ENCODE results near the gene NEU4. TPM values are rescaled to one million over a fixed set of nuclear protein-coding genes. Genes with fewer than 3 reads are reported as not detected.

The NEU4 gene
- total RNA-seq, 1 donor from 2014 or later, result 3.2 TPM

DNA sequence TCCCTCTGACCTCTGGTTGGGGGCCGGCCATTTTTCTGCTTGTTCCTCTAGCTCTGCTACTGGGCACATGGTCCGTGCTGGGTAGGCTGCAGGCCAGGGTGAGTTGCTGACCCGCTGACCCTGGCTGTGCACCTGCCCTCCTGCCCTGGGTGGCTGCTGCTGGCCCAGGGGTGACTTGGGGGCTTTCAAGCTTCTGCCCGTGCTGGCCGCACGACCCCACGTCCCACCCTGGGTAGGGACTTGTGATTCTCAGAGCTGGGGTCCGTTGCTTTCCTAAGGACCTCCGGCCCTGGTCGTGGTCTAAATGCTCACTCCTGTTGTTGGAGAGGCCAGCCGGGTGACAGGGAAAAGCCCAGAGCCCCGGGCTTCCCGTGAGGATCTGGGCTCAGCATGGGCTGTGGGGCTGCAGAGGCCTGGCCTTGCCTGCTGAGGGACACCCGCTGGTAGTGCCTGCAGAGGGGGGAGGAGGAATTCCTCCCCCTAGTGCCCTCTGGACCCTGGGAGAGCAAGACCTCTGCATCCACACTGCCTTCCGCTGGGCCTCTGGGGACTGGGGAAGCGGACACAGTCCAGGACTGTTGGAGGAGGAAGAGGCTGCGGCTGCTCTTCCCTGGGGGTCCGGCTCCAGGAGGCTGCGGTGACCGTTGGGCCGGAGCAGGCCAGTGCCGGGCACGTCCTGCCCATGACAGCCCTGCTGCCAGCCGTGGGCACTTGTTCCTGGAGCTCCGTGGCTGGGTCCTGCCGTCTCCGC is 38.6 kb upstream of the NEU4 start:
- no peaks in the 10 kb centered on the region for H3K36me3 Mint-ChIP-seq (ENCODE audit: low read depth)
- peaks cover 5% of the 10 kb centered on the region for H3K4me1 Mint-ChIP-seq (ENCODE audit: low read depth)
- H3K9me3 Mint-ChIP-seq, result no peaks in the 10 kb centered on the region
- intact Hi-C loops (cut with micrococcal nuclease), result no loop called here
- no peak overlapping the region for H3K4me3 Mint-ChIP-seq (ENCODE audit: low read depth)
- DNase-seq (ENCODE audit: low spot score), result no peak
- no peak overlapping the region for H3K27ac Mint-ChIP-seq
- no peaks in the 10 kb centered on the region for H3K27me3 Mint-ChIP-seq (ENCODE audit: low read depth)

DNA sequence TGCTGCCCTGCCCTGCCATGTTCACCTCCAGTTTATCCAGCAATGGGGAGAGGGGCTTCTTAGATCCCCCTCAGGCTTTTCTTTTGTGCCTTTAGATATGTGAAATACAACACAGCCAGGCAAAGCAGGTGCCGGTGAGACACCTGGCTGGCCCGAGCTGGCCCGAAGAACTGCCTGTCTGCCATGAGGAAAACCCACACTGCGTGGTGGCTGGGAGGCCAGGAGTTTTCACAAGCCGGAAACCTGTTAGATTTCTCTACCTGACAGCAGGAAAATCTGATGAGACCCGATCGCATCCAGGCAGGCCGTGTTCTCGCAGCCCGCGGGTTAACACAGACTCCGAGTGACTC is 38.1 kb upstream of the NEU4 start:
- DNase-seq (ENCODE audit: low spot score), result no peak
- H3K27ac Mint-ChIP-seq, result no peak overlapping the region
- H3K27me3 Mint-ChIP-seq (ENCODE audit: low read depth), result no peaks in the 10 kb centered on the region
- H3K4me3 Mint-ChIP-seq (ENCODE audit: low read depth), result no peak overlapping the region
- H3K9me3 Mint-ChIP-seq, result no peaks in the 10 kb centered on the region
- no peaks in the 10 kb centered on the region for H3K36me3 Mint-ChIP-seq (ENCODE audit: low read depth)
- peaks cover 5% of the 10 kb centered on the region for H3K4me1 Mint-ChIP-seq (ENCODE audit: low read depth)
- intact Hi-C loops (cut with micrococcal nuclease), result no loop called here

DNA sequence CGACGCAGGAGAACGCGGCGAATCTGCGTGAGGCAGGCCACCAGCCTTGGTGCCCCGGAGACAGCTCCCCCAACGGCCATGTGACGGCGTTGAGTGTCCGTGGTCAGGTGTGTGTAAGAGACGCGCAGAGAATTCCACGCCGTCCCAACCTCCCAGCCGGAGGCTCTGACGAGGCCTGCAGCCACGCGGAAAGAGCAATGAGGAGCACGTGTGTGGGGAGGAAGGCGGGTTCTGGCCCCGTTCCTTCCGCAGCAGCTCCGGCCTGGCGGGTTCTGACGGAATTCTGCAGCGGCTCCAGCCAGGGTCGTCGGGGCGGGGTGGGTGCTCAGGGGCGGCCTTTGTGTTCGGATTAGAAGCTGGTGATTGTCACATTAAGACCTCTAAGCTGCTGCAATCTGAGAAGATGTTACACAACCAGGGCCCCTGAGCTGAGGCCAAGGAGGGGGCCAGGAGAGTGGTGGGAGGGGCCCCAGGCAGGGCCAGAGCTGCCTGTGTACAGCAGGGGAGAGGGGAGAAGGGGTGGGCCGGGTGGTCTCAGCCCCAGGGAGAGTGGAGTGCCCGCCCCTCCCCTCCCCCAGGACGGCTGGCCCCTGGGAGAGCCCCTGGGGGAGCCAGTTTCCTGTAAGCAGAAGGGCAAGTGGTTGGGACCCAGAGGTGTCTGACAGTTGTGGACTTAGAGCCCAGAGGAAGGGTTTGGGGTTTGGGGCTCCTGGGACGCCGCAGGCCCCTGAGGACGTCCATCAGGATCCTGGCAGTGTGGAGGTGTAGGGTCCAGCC is 37.5 kb upstream of the NEU4 start:
- Mint-ChIP-seq H3K36me3 (ENCODE audit: low read depth) (no peaks in the 10 kb centered on the region), H3K27me3 (ENCODE audit: low read depth) (no peaks in the 10 kb centered on the region), H3K4me1 (ENCODE audit: low read depth) (peaks cover 5% of the 10 kb centered on the region), H3K9me3 (no peaks in the 10 kb centered on the region), H3K4me3 (ENCODE audit: low read depth) (no peak overlapping the region), H3K27ac (no peak overlapping the region)
- intact Hi-C loops (cut with micrococcal nuclease), result no loop called here
- no peak for DNase-seq (ENCODE audit: low spot score)

DNA sequence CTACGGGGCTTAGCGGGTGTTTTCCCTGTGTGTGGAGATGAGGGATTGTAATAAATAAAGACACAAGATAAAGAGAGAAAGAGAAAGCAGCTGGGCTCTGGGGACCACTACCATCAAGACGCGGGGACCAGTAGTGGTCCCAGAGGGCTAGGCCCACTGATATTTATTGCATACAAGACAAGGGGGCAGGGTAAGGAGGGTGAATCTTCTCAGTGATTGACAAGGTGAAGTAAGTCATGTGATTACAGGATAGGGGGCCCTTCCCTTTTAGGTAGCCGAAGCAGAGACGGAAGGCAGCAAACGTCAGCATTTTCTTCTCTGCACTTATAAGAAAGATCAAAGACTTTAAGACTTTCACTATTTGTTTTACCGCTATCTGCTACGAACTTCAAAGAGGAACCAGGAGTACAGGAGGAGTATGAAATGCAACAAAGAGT is 36.9 kb upstream of the NEU4 start:
- Mint-ChIP-seq H3K9me3 (no peaks in the 10 kb centered on the region), H3K4me3 (ENCODE audit: low read depth) (no peak overlapping the region)
- intact Hi-C loops (cut with micrococcal nuclease), result no loop called here

DNA sequence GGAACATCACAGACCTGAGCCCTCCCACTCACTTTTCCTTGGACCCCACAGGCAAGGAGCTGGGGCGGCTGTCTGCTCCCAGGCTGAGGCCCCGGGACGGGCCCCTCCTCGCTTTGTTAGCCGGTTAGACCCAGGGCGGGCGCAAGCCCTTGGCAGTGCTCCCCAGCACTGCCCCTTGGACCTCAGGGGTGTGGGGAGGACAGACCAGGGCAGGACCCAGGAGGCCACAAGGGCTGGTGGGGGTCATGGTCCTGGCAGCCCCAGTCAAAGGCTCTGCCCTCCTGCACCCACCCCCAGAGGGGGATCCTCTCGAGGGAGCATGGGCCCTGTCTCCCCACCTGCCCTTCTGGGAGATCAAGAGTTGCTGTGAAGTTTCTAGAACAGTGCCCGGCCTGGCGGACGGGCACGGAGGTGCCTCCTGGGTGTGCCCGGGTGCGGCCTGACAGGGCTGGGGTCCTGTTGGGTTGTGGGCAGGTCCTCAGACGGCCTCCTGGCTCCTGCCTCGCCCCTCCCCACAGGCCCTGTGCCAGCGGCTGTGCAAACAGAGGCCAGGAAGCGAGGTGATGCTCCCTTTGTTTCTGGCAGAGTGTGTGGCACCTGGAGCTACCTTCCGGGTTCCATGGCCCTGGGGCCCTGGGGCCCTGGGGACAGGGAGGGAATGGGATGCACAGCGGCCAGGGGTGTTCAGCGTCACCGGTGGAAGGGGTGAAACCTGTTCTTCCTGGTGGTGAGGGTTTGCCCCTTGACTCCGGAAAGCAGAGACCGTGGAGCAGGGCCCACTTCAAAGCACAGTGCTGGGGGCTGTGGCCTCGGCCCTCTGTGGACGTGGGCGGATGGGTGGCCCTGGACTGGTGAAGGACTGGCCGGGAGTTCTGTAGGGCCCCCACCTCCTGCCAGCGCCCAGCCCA is 35.2 kb upstream of the NEU4 start:
- no peaks in the 10 kb centered on the region for H3K9me3 Mint-ChIP-seq
- no peaks in the 10 kb centered on the region for H3K36me3 Mint-ChIP-seq (ENCODE audit: low read depth)
- no peak overlapping the region for H3K4me3 Mint-ChIP-seq (ENCODE audit: low read depth)
- intact Hi-C loops (cut with micrococcal nuclease), result no loop called here
- no peaks in the 10 kb centered on the region for H3K27me3 Mint-ChIP-seq (ENCODE audit: low read depth)
- no peak for DNase-seq (ENCODE audit: low spot score)
- H3K4me1 Mint-ChIP-seq (ENCODE audit: low read depth), result peaks cover 5% of the 10 kb centered on the region
- H3K27ac Mint-ChIP-seq, result no peak overlapping the region

More for the DNA sequence above, 36.9 kb upstream of the NEU4 start:
- Mint-ChIP-seq H3K4me1 (ENCODE audit: low read depth) (peaks cover 5% of the 10 kb centered on the region), H3K27me3 (ENCODE audit: low read depth) (no peaks in the 10 kb centered on the region), H3K36me3 (ENCODE audit: low read depth) (no peaks in the 10 kb centered on the region), H3K27ac (no peak overlapping the region)
- no peak for DNase-seq (ENCODE audit: low spot score)

DNA sequence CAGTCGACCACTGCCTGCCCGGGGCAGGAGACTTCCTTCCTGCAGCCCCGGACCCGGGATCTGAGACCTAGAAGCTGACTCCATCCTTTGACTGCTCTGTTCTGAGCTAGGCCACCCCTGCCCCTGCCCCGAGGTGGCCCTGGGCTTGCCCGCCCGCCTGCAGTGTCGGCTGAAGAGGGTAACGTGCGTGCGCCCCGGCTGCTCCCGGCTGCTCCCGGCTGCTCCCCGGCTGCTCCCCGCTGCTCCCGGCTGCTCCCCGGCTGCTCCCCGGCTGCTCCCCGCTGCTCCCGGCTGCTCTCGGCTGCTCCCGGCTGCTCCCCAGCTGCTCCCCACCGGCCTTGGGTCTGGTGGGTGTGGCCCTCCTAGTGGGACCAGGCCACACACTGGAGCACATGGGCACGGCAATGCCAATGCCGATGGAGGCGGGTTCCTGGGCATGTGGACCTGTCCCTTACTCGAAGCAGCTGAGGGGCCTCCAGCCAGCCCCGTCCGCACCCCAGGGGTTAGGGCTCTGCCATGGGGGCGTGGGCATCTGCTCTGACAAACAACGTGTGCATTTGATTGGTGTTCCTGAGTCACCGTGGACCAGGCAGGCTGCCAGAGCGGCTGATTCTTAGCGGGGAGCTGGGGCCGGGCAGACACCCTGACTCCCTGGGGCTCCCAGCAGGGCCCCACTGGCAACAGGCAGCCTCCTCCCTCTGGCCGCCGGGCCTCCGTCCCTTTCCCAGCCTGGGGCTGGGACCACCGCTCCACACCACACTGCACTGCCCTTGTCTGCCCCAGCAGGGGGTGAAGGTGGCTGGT is 34.4 kb upstream of the NEU4 start:
- Mint-ChIP-seq H3K4me3 (ENCODE audit: low read depth) (no peak overlapping the region), H3K27ac (no peak overlapping the region), H3K9me3 (no peaks in the 10 kb centered on the region), H3K36me3 (ENCODE audit: low read depth) (no peaks in the 10 kb centered on the region), H3K27me3 (ENCODE audit: low read depth) (no peaks in the 10 kb centered on the region), H3K4me1 (ENCODE audit: low read depth) (peaks cover 5% of the 10 kb centered on the region)
- intact Hi-C loops (cut with micrococcal nuclease), result no loop called here
- no peak for DNase-seq (ENCODE audit: low spot score)

DNA sequence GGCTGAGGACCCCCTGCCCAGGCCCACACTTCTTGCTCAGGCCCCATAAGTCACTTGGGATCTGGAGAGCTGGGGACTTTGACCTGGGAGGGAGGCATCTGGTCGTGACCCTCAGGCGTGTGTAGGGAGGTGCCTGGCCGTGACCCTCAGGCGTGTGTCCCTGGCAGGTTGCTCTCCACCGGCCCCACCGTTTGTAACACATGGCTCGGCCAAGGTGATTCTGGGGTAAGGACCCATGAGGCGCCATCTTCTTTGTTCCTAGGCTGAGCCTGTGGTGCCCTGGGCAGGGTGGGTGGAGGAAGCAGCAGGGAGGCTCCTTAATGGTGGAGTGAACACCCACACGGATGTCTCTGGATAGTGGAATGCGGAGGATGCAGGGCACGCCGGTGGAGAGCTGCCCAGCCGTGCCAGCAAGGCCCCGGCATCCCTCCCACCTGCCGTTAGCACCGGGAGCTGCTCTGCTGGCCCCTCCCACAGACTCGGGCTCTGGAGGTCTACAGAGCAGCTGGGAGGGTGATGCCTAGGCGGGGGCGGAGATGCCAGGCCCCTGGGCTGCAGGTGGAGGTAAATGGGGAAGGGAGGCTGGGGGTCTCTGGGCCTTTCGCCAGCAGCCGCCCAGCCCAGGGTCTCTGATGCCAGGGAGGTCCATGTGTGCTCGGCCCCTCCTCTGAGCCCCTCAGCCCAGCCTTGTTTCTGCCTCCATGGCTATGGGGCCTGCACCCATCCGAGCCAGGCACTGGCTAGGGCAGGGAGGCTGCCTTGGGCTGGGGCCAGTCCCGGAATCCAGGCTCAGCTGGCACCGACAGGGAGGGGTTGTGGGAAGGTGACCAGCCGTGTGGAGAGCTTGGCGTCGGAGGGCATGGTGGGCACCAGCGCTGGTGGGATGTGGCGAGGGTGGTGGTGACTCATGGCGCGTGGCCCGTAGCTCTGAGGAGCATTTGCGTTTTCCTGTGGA is 33.5 kb upstream of the NEU4 start:
- no peaks in the 10 kb centered on the region for H3K27me3 Mint-ChIP-seq (ENCODE audit: low read depth)
- H3K27ac Mint-ChIP-seq, result no peak overlapping the region
- H3K4me1 Mint-ChIP-seq (ENCODE audit: low read depth), result peaks cover 5% of the 10 kb centered on the region
- DNase-seq (ENCODE audit: low spot score), result no peak
- no peak overlapping the region for H3K4me3 Mint-ChIP-seq (ENCODE audit: low read depth)
- H3K9me3 Mint-ChIP-seq, result peaks cover under 1% of the 10 kb centered on the region
- no peaks in the 10 kb centered on the region for H3K36me3 Mint-ChIP-seq (ENCODE audit: low read depth)
- intact Hi-C loops (cut with micrococcal nuclease), result no loop called here

DNA sequence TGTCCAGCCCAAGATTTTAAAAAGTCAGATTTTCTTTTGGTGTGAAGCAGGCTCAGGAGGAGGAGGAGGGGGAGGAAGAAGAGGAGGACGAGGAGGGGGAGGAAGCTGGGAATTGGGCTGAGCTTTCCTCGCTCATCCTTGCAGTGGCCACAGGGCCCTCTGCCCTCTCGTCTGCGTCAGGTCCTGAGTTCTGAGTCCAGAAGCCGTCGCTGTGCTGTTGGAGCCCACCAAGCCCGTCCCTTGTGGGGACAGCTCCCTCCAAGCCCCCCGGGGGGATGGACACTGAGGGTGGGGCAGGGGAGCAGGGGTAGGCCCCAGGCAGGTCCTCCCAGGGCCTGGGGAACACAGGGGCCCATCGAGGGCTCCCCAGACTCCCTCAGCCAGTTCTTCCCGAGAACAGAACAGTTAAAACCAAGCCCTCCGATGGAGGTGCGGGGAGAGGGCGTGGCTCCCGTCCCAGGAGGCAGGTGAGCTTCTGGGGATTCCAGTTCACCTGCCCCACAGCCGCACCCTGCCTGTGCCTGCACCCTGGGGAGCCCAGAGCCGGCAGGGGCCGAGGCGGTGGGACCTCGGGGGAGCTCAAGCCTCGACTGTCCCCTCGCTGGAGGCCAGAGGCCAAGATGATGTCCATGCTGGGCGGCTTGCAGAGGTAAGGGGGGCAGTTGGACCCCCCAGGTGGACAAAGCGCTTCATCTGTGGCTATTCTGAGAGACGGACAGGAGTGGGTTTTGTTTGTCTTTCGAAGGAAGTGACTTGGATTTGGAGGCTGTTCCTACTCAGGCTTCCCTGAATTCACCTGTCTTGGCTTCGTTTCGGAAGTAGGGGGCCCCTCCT is 32.4 kb upstream of the NEU4 start, which contains the start of gene GAL3ST2:
Gene GAL3ST2, plus strand, starts transcription at position 487 of the 834 bp plus-strand sequence. Its CDS starts 134 bp downstream, at position 621.
- Mint-ChIP-seq H3K27ac (no peak within 1 kb of the TSS), H3K4me3 (ENCODE audit: low read depth) (no peak within 1 kb of the TSS), H3K9me3 (peaks cover 9% of the 10 kb centered on the region), H3K27me3 (ENCODE audit: low read depth) (no peaks in the 10 kb centered on the region), H3K36me3 (ENCODE audit: low read depth) (no peaks in the 10 kb centered on the region), H3K4me1 (ENCODE audit: low read depth) (peaks cover 5% of the 10 kb centered on the region)
- intact Hi-C loops (cut with micrococcal nuclease), result no loop called here
- no peak for DNase-seq (ENCODE audit: low spot score)

DNA sequence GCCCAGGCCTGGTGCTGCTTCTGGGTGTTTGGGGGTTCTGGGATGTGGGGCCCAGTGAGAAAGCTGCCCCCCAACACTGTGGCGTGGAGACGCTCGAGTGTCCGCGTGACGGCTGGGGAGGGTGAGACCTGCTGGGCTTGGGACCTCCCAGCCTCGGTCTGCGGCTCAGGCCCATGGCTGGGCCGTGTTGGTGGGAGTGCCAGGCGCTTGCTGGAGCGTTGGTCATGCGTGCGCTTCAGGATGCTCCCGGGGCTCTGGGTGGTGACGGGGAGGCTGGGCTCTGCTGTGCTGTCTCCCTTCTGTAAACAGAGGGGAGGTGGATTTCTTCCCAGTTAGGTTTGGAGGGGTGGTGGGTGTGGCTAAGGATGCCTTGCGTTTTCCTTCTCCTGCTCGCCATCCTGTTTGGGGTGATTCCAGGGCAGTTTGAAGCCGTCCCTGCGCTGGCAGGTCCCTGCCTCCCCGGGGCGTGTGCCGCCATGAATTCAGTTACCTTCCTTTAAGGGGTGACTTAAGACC is 31.8 kb upstream of the NEU4 start:
- intact Hi-C loops (cut with micrococcal nuclease), result no loop called here
- Mint-ChIP-seq H3K9me3 (peaks cover 9% of the 10 kb centered on the region), H3K27ac (no peak overlapping the region), H3K27me3 (ENCODE audit: low read depth) (no peaks in the 10 kb centered on the region), H3K4me3 (ENCODE audit: low read depth) (no peak overlapping the region), H3K36me3 (ENCODE audit: low read depth) (no peaks in the 10 kb centered on the region), H3K4me1 (ENCODE audit: low read depth) (peaks cover under 1% of the 10 kb centered on the region)
- DNase-seq (ENCODE audit: low spot score), result no peak

DNA sequence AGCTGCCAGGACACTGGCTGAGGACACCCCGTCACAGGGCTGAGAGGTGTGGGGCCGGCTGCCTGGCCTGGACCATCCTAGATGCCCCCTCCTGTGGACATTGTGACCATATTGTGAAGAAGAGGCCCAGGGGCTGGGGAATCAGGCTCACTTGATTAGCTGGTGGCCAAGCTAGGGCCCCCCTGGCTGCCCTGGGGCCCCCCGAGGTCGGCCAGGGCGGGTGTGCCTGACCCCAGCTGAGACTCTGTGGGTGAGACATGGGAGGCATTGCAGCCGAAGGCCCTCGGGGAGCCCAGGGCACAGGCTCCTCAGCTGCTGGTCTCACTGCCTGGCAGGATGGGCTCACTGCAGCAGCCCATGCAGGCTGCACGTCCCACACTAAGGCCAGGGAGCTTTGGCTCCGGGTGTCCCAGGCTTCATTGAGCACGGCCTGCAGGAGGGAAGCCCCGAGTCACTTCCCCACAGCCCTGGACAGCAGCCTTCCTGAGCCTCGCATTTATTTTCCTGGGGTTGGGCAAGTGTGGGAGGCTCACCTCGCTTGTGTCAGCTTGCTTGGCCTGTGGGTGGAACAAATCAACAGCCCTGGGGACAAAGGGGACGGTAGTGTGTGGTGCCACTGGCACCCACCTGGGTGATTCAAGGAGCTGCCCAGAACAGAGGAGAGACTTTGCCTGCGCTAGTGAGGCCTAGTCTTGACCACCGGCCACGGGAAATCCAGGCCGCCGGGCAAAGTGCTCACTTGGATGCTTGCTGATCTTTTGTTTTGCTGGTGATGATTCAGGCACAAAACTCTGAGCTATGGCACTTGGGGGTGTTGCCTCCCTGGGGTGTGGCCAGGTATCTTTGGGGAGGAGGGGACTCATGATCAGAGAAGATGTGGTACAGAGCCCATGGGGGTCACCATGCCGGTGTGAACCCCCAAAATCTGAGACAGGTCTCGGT is 31.0 kb upstream of the NEU4 start:
- Mint-ChIP-seq H3K4me3 (ENCODE audit: low read depth) (no peak overlapping the region), H3K4me1 (ENCODE audit: low read depth) (no peaks in the 10 kb centered on the region), H3K27ac (no peak overlapping the region), H3K36me3 (ENCODE audit: low read depth) (no peaks in the 10 kb centered on the region), H3K9me3 (peaks cover 12% of the 10 kb centered on the region), H3K27me3 (ENCODE audit: low read depth) (no peaks in the 10 kb centered on the region)
- intact Hi-C loops (cut with micrococcal nuclease), result no loop called here
- DNase-seq (ENCODE audit: low spot score), result no peak

Data from activated T-helper 2 cell treated with anti-CD3 and anti-CD28 coated beads, Interferon-gamma antibody, Interleukin-2, Interleukin-4, amounts not matched to agents 10 μg/mL and 5 μg/mL and 100 μg/mL, durations not matched to agents 14 hours and 24 hours and 36 hours (primary cell).